ENCODE results near the gene PKP1.

The PKP1 gene

GRCh38 chr1:201260648-201261311, 22.5 kb upstream of the PKP1 start:
- DNase-seq: no peak

GRCh38 chr1:201261771-201262547, 21.3 kb upstream of the PKP1 start:
- DNase-seq: no peak

- no peak for DNase-seq
These were observed 20.2 kb upstream of the PKP1 start for GRCh38 chr1:201262963-201263608.

- DNase-seq: no peak
These were observed 19.2 kb upstream of the PKP1 start for GRCh38 chr1:201264072-201264471.

- DNase-seq: no peak
These were observed 18.8 kb upstream of the PKP1 start for GRCh38 chr1:201264554-201264953.

- DNase-seq: no peak
These were observed 17.6 kb upstream of the PKP1 start for GRCh38 chr1:201265756-201266155.

- no peak for DNase-seq
These were observed 17.0 kb upstream of the PKP1 start for GRCh38 chr1:201266276-201266675.

- DNase-seq: no peak
These were observed 16.5 kb upstream of the PKP1 start for GRCh38 chr1:201266774-201267173.

GRCh38 chr1:201267481-201268229, 15.7 kb upstream of the PKP1 start:
- no peak for DNase-seq

GRCh38 chr1:201268604-201269151, 14.6 kb upstream of the PKP1 start:
- DNase-seq: no peak

- DNase-seq: no peak
These were observed 14.0 kb upstream of the PKP1 start for GRCh38 chr1:201269281-201269680.

GRCh38 chr1:201269900-201270410, 13.4 kb upstream of the PKP1 start:
- no peak for DNase-seq

GRCh38 chr1:201270616-201271390, 12.5 kb upstream of the PKP1 start:
- no peak for DNase-seq

- no peak for DNase-seq
These were observed 10.5 kb upstream of the PKP1 start for GRCh38 chr1:201272799-201273198.

- no peak for DNase-seq
These were observed 8.6 kb upstream of the PKP1 start for GRCh38 chr1:201274616-201275252.

- DNase-seq: no peak
These were observed 8.0 kb upstream of the PKP1 start for GRCh38 chr1:201275253-201275666.

- no peak for DNase-seq
These were observed 6.4 kb upstream of the PKP1 start for GRCh38 chr1:201276891-201277290.

GRCh38 chr1:201277441-201277840, 5.9 kb upstream of the PKP1 start:
- DNase-seq: no peak

- no peak for DNase-seq
These were observed 4.0 kb upstream of the PKP1 start for GRCh38 chr1:201279313-201279712.

- no peak for DNase-seq
These were observed 2.4 kb upstream of the PKP1 start for GRCh38 chr1:201280884-201281283.

- DNase-seq: no peak
These were observed 1.7 kb upstream of the PKP1 start for GRCh38 chr1:201281573-201281972.
